ENCODE results near the gene MGAT5. TPM values are rescaled to one million over a fixed set of nuclear protein-coding genes. Genes with fewer than 3 reads are reported as not detected.
A peak's percentile ranks its signal among the peaks of the same experiment; 100 is the strongest.

The MGAT5 gene
- total RNA-seq, 2 experiments from 2014 or later: 11.6 to 13.0 TPM

- no peak overlapping the region for H3K4me3 Mint-ChIP-seq
- no peaks in the 10 kb centered on the region for H3K9me3 Mint-ChIP-seq
- CTCF ChIA-PET: interaction anchor here (1.0 kb wide), 1 partner anchor 11 kb away, joined by 4 read pairs; no protein-coding TSS in a partner anchor
- peak; percentile 29 for DNase-seq
- intact Hi-C loops (cut with micrococcal nuclease): no loop called here
- peaks cover 26% of the 10 kb centered on the region for H3K36me3 Mint-ChIP-seq (ENCODE audit: low read depth)
- H3K27ac Mint-ChIP-seq: no peak overlapping the region
- no peaks in the 10 kb centered on the region for H3K27me3 Mint-ChIP-seq (ENCODE audit: low read depth)
- H3K4me1 Mint-ChIP-seq (ENCODE audit: low read depth): peaks cover 33% of the 10 kb centered on the region
Measured at GRCh38 chr2:134271758-134272157, 17.9 kb downstream of the MGAT5 start.

GRCh38 chr2:134272806-134273205 lies 18.9 kb downstream of the MGAT5 start:
- CTCF ChIA-PET: no interaction called here
- no peaks in the 10 kb centered on the region for H3K9me3 Mint-ChIP-seq
- no peaks in the 10 kb centered on the region for H3K27me3 Mint-ChIP-seq (ENCODE audit: low read depth)
- H3K4me3 Mint-ChIP-seq: no peak overlapping the region
- peaks cover 35% of the 10 kb centered on the region for H3K4me1 Mint-ChIP-seq (ENCODE audit: low read depth)
- H3K27ac Mint-ChIP-seq: no peak overlapping the region
- DNase-seq: no peak
- H3K36me3 Mint-ChIP-seq (ENCODE audit: low read depth): peaks cover 29% of the 10 kb centered on the region
- intact Hi-C loops (cut with micrococcal nuclease): no loop called here

- peaks cover 31% of the 10 kb centered on the region for H3K4me1 Mint-ChIP-seq (ENCODE audit: low read depth)
- intact Hi-C loops (cut with micrococcal nuclease): no loop called here
- H3K27me3 Mint-ChIP-seq (ENCODE audit: low read depth): no peaks in the 10 kb centered on the region
- H3K9me3 Mint-ChIP-seq: no peaks in the 10 kb centered on the region
- CTCF ChIA-PET: interaction anchor here (0.9 kb wide), 1 partner anchor 27 kb away, joined by 3 read pairs; no protein-coding TSS in a partner anchor
- peaks cover 29% of the 10 kb centered on the region for H3K36me3 Mint-ChIP-seq (ENCODE audit: low read depth)
- no peak overlapping the region for H3K4me3 Mint-ChIP-seq
- no peak overlapping the region for H3K27ac Mint-ChIP-seq
- no peak for DNase-seq
Measured at GRCh38 chr2:134273256-134273983, 19.5 kb downstream of the MGAT5 start.

- Mint-ChIP-seq H3K36me3 (ENCODE audit: low read depth) (peaks cover 35% of the 10 kb centered on the region), H3K9me3 (no peaks in the 10 kb centered on the region), H3K4me1 (ENCODE audit: low read depth) (peaks cover 30% of the 10 kb centered on the region), H3K27me3 (ENCODE audit: low read depth) (no peaks in the 10 kb centered on the region), H3K4me3 (no peak overlapping the region), H3K27ac (no peak overlapping the region)
- CTCF ChIA-PET: interaction anchor here (0.9 kb wide), 1 partner anchor 28 kb away, joined by 3 read pairs; no protein-coding TSS in a partner anchor
- no peak for DNase-seq
- intact Hi-C loops (cut with micrococcal nuclease): no loop called here
Measured at GRCh38 chr2:134274121-134274520, 20.2 kb downstream of the MGAT5 start.

DNA sequence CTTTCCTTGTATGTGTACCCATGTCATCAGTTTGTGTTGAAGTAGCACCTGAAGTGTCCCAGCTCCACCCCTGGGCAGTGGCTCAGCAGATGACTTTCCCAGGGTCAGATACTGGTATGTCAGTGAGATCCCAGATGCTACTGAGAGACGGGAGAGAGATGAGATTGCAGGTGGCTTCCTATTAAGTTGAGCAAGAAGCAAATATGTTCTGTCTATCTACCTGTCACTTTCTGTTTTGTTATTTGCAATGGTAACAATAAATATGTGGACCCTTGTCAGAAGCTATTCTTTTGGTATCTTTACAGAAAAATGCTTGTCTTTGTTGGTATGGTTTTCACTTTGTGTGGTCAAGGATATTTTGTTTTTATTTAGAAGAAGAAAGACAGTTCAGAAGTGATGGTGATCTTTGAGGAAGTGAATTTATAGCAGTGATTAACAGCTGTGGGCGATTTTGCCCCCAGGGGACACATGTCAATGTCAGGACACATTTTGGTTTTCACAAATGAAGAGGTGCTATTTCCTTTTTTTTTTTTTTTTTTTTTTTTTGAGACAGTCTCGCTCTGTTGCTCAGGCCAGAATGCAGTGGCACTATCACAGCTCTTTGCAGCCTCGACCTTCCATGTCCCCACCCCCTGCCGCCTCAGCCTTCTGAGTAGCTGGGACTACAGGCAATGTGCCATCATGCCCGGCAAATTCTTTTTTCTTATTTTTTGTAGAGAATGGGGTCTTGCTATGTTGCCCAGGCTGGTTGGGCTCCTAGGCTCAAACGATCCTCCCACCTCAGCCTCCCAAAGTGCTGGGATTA lies 21.4 kb downstream of the MGAT5 start:
- H3K27me3 Mint-ChIP-seq (ENCODE audit: low read depth): no peaks in the 10 kb centered on the region
- no peak for DNase-seq
- H3K9me3 Mint-ChIP-seq: no peaks in the 10 kb centered on the region
- intact Hi-C loops (cut with micrococcal nuclease): no loop called here
- CTCF ChIA-PET: interaction anchor here (0.6 kb wide), 1 partner anchor 10 kb away, joined by 4 read pairs; no protein-coding TSS in a partner anchor
- no peak overlapping the region for H3K27ac Mint-ChIP-seq
- no peak overlapping the region for H3K4me3 Mint-ChIP-seq
- H3K4me1 Mint-ChIP-seq (ENCODE audit: low read depth): peaks cover 24% of the 10 kb centered on the region
- H3K36me3 Mint-ChIP-seq (ENCODE audit: low read depth): peaks cover 29% of the 10 kb centered on the region

GRCh38 chr2:134276381-134277172 lies 22.7 kb downstream of the MGAT5 start:
- no peak for DNase-seq
- intact Hi-C loops (cut with micrococcal nuclease): no loop called here
- H3K4me1 Mint-ChIP-seq (ENCODE audit: low read depth): peaks cover 23% of the 10 kb centered on the region
- H3K4me3 Mint-ChIP-seq: no peak overlapping the region
- peak overlapping the region; percentile 44 for H3K27ac Mint-ChIP-seq
- CTCF ChIA-PET: no interaction called here
- H3K27me3 Mint-ChIP-seq (ENCODE audit: low read depth): no peaks in the 10 kb centered on the region
- H3K9me3 Mint-ChIP-seq: no peaks in the 10 kb centered on the region
- H3K36me3 Mint-ChIP-seq (ENCODE audit: low read depth): peaks cover 26% of the 10 kb centered on the region

- H3K27me3 Mint-ChIP-seq (ENCODE audit: low read depth): no peaks in the 10 kb centered on the region
- no peak overlapping the region for H3K27ac Mint-ChIP-seq
- no peak for DNase-seq
- intact Hi-C loops (cut with micrococcal nuclease): no loop called here
- H3K4me3 Mint-ChIP-seq: no peak overlapping the region
- H3K4me1 Mint-ChIP-seq (ENCODE audit: low read depth): peaks cover 24% of the 10 kb centered on the region
- no peaks in the 10 kb centered on the region for H3K9me3 Mint-ChIP-seq
- H3K36me3 Mint-ChIP-seq (ENCODE audit: low read depth): peaks cover 26% of the 10 kb centered on the region
- CTCF ChIA-PET: no interaction called here
Measured at GRCh38 chr2:134277223-134277622, 23.4 kb downstream of the MGAT5 start.

- peaks cover 34% of the 10 kb centered on the region for H3K4me1 Mint-ChIP-seq (ENCODE audit: low read depth)
- no peaks in the 10 kb centered on the region for H3K27me3 Mint-ChIP-seq (ENCODE audit: low read depth)
- CTCF ChIA-PET: interaction anchor here (1.0 to 1.3 kb wide), 2 partner anchors 11 to 160 kb away, joined by 3 read pairs; no protein-coding TSS in a partner anchor
- no peak for DNase-seq
- H3K27ac Mint-ChIP-seq: no peak overlapping the region
- intact Hi-C loops (cut with micrococcal nuclease): no loop called here
- no peaks in the 10 kb centered on the region for H3K9me3 Mint-ChIP-seq
- H3K4me3 Mint-ChIP-seq: no peak overlapping the region
- H3K36me3 Mint-ChIP-seq (ENCODE audit: low read depth): peaks cover 18% of the 10 kb centered on the region
Measured at GRCh38 chr2:134278553-134278952, 24.7 kb downstream of the MGAT5 start.

- H3K9me3 Mint-ChIP-seq: no peaks in the 10 kb centered on the region
- CTCF ChIA-PET: interaction anchor here (1.0 to 1.3 kb wide), 2 partner anchors 10 to 161 kb away, joined by 3 read pairs; no protein-coding TSS in a partner anchor
- H3K4me3 Mint-ChIP-seq: no peak overlapping the region
- H3K4me1 Mint-ChIP-seq (ENCODE audit: low read depth): peaks cover 41% of the 10 kb centered on the region
- no peaks in the 10 kb centered on the region for H3K27me3 Mint-ChIP-seq (ENCODE audit: low read depth)
- intact Hi-C loops (cut with micrococcal nuclease): no loop called here
- H3K36me3 Mint-ChIP-seq (ENCODE audit: low read depth): peaks cover 15% of the 10 kb centered on the region
- no peak overlapping the region for H3K27ac Mint-ChIP-seq
- DNase-seq: no peak
Measured at GRCh38 chr2:134279417-134279816, 25.5 kb downstream of the MGAT5 start.

- intact Hi-C loops (cut with micrococcal nuclease): loop anchor here (10.0 kb wide), 2 partner anchors 395 to 1775 kb away; no protein-coding TSS in a partner anchor
- Mint-ChIP-seq H3K4me1 (ENCODE audit: low read depth) (peaks cover 41% of the 10 kb centered on the region), H3K9me3 (no peaks in the 10 kb centered on the region), H3K27ac (no peak overlapping the region), H3K27me3 (ENCODE audit: low read depth) (no peaks in the 10 kb centered on the region), H3K4me3 (no peak overlapping the region), H3K36me3 (ENCODE audit: low read depth) (peaks cover 14% of the 10 kb centered on the region)
- CTCF ChIA-PET: interaction anchor here (0.8 to 1.3 kb wide), 2 partner anchors 9 to 34 kb away, joined by 3 read pairs; no protein-coding TSS in a partner anchor
- no peak for DNase-seq
Measured at GRCh38 chr2:134280231-134280630, 26.4 kb downstream of the MGAT5 start.

- peaks cover 41% of the 10 kb centered on the region for H3K4me1 Mint-ChIP-seq (ENCODE audit: low read depth)
- no peak for DNase-seq
- H3K27ac Mint-ChIP-seq: no peak overlapping the region
- intact Hi-C loops (cut with micrococcal nuclease): loop anchor here (10.0 kb wide), 2 partner anchors 394 to 1774 kb away; no protein-coding TSS in a partner anchor
- H3K36me3 Mint-ChIP-seq (ENCODE audit: low read depth): peaks cover 14% of the 10 kb centered on the region
- no peaks in the 10 kb centered on the region for H3K27me3 Mint-ChIP-seq (ENCODE audit: low read depth)
- CTCF ChIA-PET: interaction anchor here (0.8 kb wide), 1 partner anchor 35 kb away, joined by 3 read pairs; no protein-coding TSS in a partner anchor
- no peaks in the 10 kb centered on the region for H3K9me3 Mint-ChIP-seq
- H3K4me3 Mint-ChIP-seq: no peak overlapping the region
Measured at GRCh38 chr2:134280726-134281125, 26.9 kb downstream of the MGAT5 start.

Measured in activated naive CD4-positive, alpha-beta T cell treated with anti-CD3 and anti-CD28 coated beads for 36 hours (primary cell).